Kidney epithelial cell (primary cell): Measurements from ENCODE around the gene DOCK9. TPM values are rescaled to one million over a fixed set of nuclear protein-coding genes. Genes with fewer than 3 reads are reported as not detected.

Source experiments
- DNase-seq: peaks from one replicate; pipeline ENCODE4 v3.0.0-alpha.2; 2010; ENCODE audit warnings: low read depth
- H3K27me3 ChIP-seq: 2 replicates; pipeline ENCODE4 v1.6.0; 2011; ENCODE audit warnings: low read length; ENCODE audit not compliant: control insufficient read depth, insufficient read depth
- H3K36me3 ChIP-seq: 2 replicates; pipeline ENCODE4 v1.5.1; 2011; ENCODE audit warnings: low read length; ENCODE audit not compliant: control insufficient read depth, insufficient read depth
- H3K4me3 ChIP-seq: 2 replicates; pipeline ENCODE4 v1.5.1; 2011; ENCODE audit warnings: low read depth, mild to moderate bottlenecking, control low read depth, low read length
- total RNA-seq: library from RNA; depleted of rRNA; stranded (reverse); fragments of >200 nt; gene quantifications from 2 replicates; pipeline ENCODE4 v1.2.3, GENCODE V29; 2015
- TF ChIP-seq, protein P1 (sequence below): IDR thresholded peaks from 2 replicates; pipeline ENCODE4 v1.5.1; 2011; ENCODE audit warnings: mild to moderate bottlenecking, moderate library complexity, low read length, control low read depth, inconsistent platforms; ENCODE audit not compliant: insufficient read depth, poor library complexity, severe bottlenecking

DOCK9 gene
- total RNA-seq = 226 and 230 TPM in 2 replicates

GRCh38 chr13:98977568-98978265, at the start of gene DOCK9:
DOCK9 (minus strand) TSS chr13:98978064; CDS start chr13:98977909, 155 bp downstream.
- peak within 1 kb of the TSS; percentile 44 for H3K4me3 ChIP-seq
- no peaks in the 10 kb centered on the region for H3K36me3 ChIP-seq
- TF ChIP-seq, protein P1, sequence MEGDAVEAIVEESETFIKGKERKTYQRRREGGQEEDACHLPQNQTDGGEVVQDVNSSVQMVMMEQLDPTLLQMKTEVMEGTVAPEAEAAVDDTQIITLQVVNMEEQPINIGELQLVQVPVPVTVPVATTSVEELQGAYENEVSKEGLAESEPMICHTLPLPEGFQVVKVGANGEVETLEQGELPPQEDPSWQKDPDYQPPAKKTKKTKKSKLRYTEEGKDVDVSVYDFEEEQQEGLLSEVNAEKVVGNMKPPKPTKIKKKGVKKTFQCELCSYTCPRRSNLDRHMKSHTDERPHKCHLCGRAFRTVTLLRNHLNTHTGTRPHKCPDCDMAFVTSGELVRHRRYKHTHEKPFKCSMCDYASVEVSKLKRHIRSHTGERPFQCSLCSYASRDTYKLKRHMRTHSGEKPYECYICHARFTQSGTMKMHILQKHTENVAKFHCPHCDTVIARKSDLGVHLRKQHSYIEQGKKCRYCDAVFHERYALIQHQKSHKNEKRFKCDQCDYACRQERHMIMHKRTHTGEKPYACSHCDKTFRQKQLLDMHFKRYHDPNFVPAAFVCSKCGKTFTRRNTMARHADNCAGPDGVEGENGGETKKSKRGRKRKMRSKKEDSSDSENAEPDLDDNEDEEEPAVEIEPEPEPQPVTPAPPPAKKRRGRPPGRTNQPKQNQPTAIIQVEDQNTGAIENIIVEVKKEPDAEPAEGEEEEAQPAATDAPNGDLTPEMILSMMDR = no peak
- no peaks in the 10 kb centered on the region for H3K27me3 ChIP-seq
- peak; percentile 52 for DNase-seq

- H3K27me3 ChIP-seq = no peaks in the 10 kb centered on the region
- H3K4me3 ChIP-seq = no peak overlapping the region
- no peak for DNase-seq
- no peaks in the 10 kb centered on the region for H3K36me3 ChIP-seq
- TF ChIP-seq, protein P1 = no peak
Observed at GRCh38 chr13:99027260-99027659, 49.4 kb upstream of the DOCK9 start.

GRCh38 chr13:99022941-99023340, 45.1 kb upstream of the DOCK9 start:
- H3K4me3 ChIP-seq = no peak overlapping the region
- no peaks in the 10 kb centered on the region for H3K27me3 ChIP-seq
- DNase-seq = no peak
- no peaks in the 10 kb centered on the region for H3K36me3 ChIP-seq
- TF ChIP-seq, protein P1 = no peak

DNA sequence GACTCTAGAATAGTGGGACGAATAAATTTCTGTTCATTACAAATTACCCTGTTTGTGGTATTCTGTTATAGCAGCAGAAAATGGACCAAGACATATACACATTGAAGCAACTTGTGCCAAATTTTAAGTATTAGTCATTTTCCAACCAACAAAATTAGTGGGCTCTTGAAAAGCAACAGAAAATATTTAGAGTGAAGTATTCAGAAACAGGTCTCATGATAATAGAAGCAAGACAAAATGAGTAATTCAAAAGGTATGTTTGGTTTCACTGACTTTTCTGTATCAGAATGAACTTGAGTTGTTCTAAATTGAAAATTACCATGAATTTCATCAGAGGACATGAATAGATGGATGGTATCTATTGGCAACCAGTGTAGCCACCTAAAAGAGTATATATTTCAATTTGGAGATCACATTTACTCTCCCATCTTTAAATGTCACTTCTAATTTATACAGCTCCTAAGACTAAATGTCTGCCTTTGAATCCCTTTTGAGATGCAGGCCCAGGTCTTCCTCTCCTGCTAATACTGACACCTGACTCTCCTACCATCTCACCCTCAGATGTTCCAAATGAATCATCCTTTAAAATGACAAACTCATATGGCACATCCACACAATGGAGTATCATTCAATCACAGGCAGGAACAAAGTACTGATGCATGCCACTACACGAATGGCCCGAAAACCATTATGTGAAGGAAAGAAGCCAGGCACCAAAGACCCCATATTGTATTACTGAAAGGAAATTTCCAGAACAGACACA, 40.7 kb upstream of the DOCK9 start:
- DNase-seq = no peak
- Histone ChIP-seq H3K4me3 (no peak overlapping the region), H3K36me3 (no peaks in the 10 kb centered on the region), H3K27me3 (no peaks in the 10 kb centered on the region)
- TF ChIP-seq, protein P1 = no peak

DNA sequence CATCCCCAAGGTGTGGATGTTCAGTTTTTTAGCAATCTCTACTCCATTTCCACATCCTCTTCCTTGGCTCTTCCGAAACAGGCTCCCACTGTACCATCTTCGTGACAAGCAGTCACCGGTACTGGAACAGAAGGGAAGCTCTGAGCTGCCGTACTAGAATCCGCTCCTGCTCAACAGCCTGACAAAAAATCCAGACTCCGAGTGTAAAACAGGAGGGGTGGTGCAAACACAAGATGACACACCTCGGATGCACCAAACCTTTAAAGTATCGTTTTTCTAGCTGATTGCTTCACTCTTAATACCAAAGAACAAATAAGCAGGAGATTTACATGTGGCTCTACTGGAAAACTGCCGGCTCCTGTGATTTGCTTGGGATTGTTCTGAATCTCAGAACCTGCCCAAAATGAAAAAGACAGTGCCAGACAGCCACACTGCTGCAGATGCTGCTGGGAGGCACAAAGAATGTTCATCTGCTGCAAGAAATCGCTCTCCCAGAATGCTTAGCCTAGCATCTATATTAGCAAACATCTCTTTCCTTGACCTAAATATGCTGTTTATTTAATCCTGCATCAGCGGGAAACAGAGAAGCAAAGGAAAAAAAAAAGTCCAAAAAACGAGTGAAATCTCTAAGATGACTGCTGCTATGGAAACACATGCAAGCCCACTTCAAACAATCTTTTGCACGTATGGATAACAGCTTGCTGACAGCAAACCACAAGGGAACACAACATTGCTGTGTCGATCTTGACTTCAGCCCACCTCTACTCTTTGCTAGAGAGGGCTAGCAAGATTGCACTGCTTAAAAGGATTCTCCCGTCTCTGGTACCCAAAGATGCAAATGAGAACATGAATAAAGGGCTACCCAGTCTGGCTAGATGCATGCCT, 38.0 kb upstream of the DOCK9 start:
- Histone ChIP-seq H3K36me3 (no peaks in the 10 kb centered on the region), H3K4me3 (no peak overlapping the region), H3K27me3 (no peaks in the 10 kb centered on the region)
- TF ChIP-seq, protein P1 = no peak
- DNase-seq = no peak
